CD4-positive, alpha-beta T cell (primary cell): ENCODE data around the gene INSYN2A. TPM values are rescaled to one million over a fixed set of nuclear protein-coding genes. Genes with fewer than 3 reads are reported as not detected.

Experiments
- ATAC-seq: fragments of 200-7000 bp; cut with Tn5 transposase; one replicate; pipeline ENCODE4 v1.10.0; 2022; ENCODE audit warnings: mild to moderate bottlenecking; ENCODE audit not compliant: poor library complexity
- CTCF ChIA-PET: fragments of 350-600 bp; sonication (Branson Sonifier 250); formaldehyde crosslinking; loops from one replicate; lab custom pipeline; 2021; ENCODE audit warnings: antibody characterized with exemption, inconsistent platforms; lab: Charles Lee
- POLR2A ChIA-PET: fragments of 350-600 bp; sonication (Branson Sonifier 250); formaldehyde crosslinking; loops from one replicate; lab custom pipeline; 2021; ENCODE audit warnings: antibody characterized with exemption, inconsistent platforms; lab: Charles Lee
- DNase-seq, 14 experiments: peaks; one replicate each; pipeline ENCODE4 v3.0.0-alpha.2; 2013 to 2020; ENCODE audit warnings: mixed read lengths in 2 of 14
- H3K27ac ChIP-seq, 2 donors: one replicate each; pipeline versions ENCODE4 v1.5.1 to v1.7.0; 2013; ENCODE audit warnings: low read length in 2 of 2, low read depth in 1 of 2, mild to moderate bottlenecking in 1 of 2
- H3K27me3 ChIP-seq, 2 experiments: 1 replicate in 1 of 2; 2 replicates in 1 of 2; pipeline versions ENCODE4 v1.6.1 to v1.7.0; 2013; ENCODE audit warnings: low read length in 2 of 2, control low read depth in 1 of 2, mild to moderate bottlenecking in 1 of 2, moderate library complexity in 1 of 2; ENCODE audit not compliant: insufficient read depth in 2 of 2, control insufficient read depth in 1 of 2
- H3K36me3 ChIP-seq: one replicate; pipeline ENCODE4 v1.6.1; 2013; ENCODE audit warnings: low read length, control low read depth; ENCODE audit not compliant: insufficient read depth
- H3K4me1 ChIP-seq: one replicate; pipeline ENCODE4 v1.6.1; 2013; ENCODE audit warnings: low read length, control low read depth; ENCODE audit not compliant: insufficient read depth
- H3K4me3 ChIP-seq: one replicate; pipeline ENCODE4 v1.5.1; 2013; ENCODE audit warnings: mild to moderate bottlenecking, low read length, moderate library complexity
- H3K9me3 ChIP-seq, 2 experiments: 1 replicate in 1 of 2; 2 replicates in 1 of 2; pipeline versions ENCODE4 v1.6.1 to v1.7.0; 2013; ENCODE audit warnings: low read length in 2 of 2, mild to moderate bottlenecking in 2 of 2, control low read depth in 1 of 2, moderate library complexity in 1 of 2; ENCODE audit not compliant: control insufficient read depth in 1 of 2, insufficient read depth in 1 of 2
- H3K27ac Mint-ChIP-seq: one replicate; pipeline ENCODE4 v1.8.0; 2020; ENCODE audit warnings: mixed read lengths
- H3K27me3 Mint-ChIP-seq: one replicate; pipeline ENCODE4 v1.8.0; 2021; ENCODE audit warnings: mixed read lengths
- H3K36me3 Mint-ChIP-seq: one replicate; pipeline ENCODE4 v1.8.0; 2021; ENCODE audit warnings: low read depth, mixed read lengths
- H3K4me1 Mint-ChIP-seq: one replicate; pipeline ENCODE4 v1.8.0; 2021; ENCODE audit warnings: low read depth, mixed read lengths
- H3K4me3 Mint-ChIP-seq: one replicate; pipeline ENCODE4 v1.8.0; 2020; ENCODE audit warnings: mild to moderate bottlenecking, mixed read lengths
- H3K9me3 Mint-ChIP-seq: one replicate; pipeline ENCODE4 v1.8.0; 2020; ENCODE audit warnings: mixed read lengths
- intact Hi-C, 2 experiments: fragments of 100-400 bp; cut with DNase I in 1 of 2; cut with micrococcal nuclease in 1 of 2; formaldehyde crosslinking; loops; one replicate each; pipeline versions ENCODE4 v1.15.1 to v1.9.0; 2023 to 2025; cut with DNase I, micrococcal nuclease
- total RNA-seq, 174 experiments: library from RNA in 2 of 174; stranded (reverse) in 2 of 174; gene quantifications; one replicate each; pipeline ENCODE4 v1.2.3 and lab custom pipeline; 2021 to 2026
- TF ChIP-seq, protein P1 (sequence below): fragments of 200-600 bp; IDR thresholded peaks from one replicate; pipeline ENCODE4 v1.8.0; 2022; ENCODE audit warnings: antibody characterized with exemption, mild to moderate bottlenecking

Gene INSYN2A
- total RNA-seq, 2 experiments from 2014 or later, result not detected

DNA sequence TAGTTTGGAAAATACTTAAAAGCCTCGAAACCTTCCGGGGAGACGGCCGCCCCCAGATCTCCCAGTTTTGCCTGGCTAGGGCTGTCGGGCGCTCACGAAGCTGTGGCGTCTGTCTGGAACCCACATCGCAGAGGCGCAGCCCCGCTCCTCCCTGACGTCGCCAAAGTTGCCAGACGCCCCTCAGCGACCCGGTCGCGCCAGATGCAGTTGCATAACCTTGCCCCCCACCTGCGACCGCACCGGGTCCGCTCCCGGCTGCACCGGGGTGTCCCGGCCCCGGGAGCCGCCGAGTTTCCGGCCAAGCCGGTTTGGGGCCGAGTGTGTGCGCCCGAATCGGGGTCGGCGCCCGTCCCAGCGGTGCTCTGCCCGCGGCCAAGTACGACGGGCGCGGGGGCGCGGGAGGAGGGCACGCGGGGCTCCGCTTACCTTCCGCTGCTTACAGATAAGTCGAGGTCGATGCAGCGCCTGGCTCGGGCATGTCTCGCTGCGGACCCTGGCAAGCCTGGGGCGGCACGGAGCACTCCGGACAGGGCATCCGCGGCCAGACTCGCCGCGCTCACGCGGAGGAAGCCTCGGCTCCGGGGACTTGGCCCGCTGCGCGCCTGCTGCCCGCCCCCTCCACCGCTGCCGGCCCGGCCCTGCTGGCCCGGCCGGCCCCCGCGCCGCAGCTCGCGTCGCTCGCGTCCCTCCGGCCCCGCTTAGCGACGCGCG, 665 bp downstream of the INSYN2A start:
- TF ChIP-seq, protein P1, sequence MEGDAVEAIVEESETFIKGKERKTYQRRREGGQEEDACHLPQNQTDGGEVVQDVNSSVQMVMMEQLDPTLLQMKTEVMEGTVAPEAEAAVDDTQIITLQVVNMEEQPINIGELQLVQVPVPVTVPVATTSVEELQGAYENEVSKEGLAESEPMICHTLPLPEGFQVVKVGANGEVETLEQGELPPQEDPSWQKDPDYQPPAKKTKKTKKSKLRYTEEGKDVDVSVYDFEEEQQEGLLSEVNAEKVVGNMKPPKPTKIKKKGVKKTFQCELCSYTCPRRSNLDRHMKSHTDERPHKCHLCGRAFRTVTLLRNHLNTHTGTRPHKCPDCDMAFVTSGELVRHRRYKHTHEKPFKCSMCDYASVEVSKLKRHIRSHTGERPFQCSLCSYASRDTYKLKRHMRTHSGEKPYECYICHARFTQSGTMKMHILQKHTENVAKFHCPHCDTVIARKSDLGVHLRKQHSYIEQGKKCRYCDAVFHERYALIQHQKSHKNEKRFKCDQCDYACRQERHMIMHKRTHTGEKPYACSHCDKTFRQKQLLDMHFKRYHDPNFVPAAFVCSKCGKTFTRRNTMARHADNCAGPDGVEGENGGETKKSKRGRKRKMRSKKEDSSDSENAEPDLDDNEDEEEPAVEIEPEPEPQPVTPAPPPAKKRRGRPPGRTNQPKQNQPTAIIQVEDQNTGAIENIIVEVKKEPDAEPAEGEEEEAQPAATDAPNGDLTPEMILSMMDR, result no peak
- H3K27me3 ChIP-seq, result peaks cover 22 to 55% of the 10 kb centered on the region in 2 experiments

DNA sequence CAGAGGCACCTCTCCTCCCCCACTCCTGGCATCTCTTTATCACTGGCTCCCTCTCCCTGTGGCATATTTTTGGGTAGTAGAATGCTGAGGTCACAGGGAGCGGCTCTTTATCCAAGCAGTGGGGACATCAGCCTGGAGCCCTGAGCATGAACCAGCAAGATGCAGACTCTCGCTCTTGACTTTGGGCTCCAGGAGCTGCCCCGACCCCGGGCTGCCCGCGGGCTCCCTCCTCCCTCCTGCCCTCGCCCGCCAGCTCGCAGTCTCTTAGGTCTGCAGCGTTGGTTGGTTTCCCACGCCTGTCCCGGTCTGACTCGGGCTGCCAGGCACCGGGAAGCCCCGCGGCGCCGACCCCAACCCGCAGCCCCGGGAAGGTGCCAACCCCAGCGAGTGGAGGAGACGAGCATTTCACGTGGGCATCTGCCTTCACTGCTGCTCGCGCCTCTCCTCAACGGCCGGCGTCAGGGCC, 1.3 kb downstream of the INSYN2A start:
- DNase-seq (no peak), ATAC-seq (no peak)
- TF ChIP-seq, protein P1, result no peak
- Mint-ChIP-seq H3K9me3 (no peaks in the 10 kb centered on the region), H3K36me3 (no peaks in the 10 kb centered on the region), H3K27me3 (peaks cover 67% of the 10 kb centered on the region), H3K4me1 (no peaks in the 10 kb centered on the region), H3K27ac (no peak overlapping the region), H3K4me3 (no peak overlapping the region)
- Histone ChIP-seq H3K27me3 (peaks cover 22 to 55% of the 10 kb centered on the region in 2 experiments), H3K36me3 (no peaks in the 10 kb centered on the region), H3K9me3 (peaks cover 0 to 15% of the 10 kb centered on the region in 2 experiments), H3K27ac (no peak overlapping the region), H3K4me1 (no peaks in the 10 kb centered on the region), H3K4me3 (no peak overlapping the region)
- ChIA-PET POLR2A (no interaction called here), CTCF (no interaction called here)
- intact Hi-C loops, result no loop called here

More for the DNA sequence above, 665 bp downstream of the INSYN2A start:
- ATAC-seq (no peak), DNase-seq (no peak)
- H3K27me3 Mint-ChIP-seq, result peaks cover 66% of the 10 kb centered on the region
- ChIA-PET CTCF (no interaction called here), POLR2A (no interaction called here)
- H3K36me3 Mint-ChIP-seq, result no peaks in the 10 kb centered on the region
- Histone ChIP-seq H3K9me3 (peaks cover 0 to 15% of the 10 kb centered on the region in 2 experiments), H3K4me3 (no peak overlapping the region), H3K4me1 (no peaks in the 10 kb centered on the region), H3K36me3 (no peaks in the 10 kb centered on the region), H3K27ac (no peak overlapping the region)
- no peaks in the 10 kb centered on the region for H3K4me1 Mint-ChIP-seq
- intact Hi-C loops, result no loop called here
- no peak overlapping the region for H3K27ac Mint-ChIP-seq
- H3K4me3 Mint-ChIP-seq, result no peak overlapping the region
- no peaks in the 10 kb centered on the region for H3K9me3 Mint-ChIP-seq

DNA sequence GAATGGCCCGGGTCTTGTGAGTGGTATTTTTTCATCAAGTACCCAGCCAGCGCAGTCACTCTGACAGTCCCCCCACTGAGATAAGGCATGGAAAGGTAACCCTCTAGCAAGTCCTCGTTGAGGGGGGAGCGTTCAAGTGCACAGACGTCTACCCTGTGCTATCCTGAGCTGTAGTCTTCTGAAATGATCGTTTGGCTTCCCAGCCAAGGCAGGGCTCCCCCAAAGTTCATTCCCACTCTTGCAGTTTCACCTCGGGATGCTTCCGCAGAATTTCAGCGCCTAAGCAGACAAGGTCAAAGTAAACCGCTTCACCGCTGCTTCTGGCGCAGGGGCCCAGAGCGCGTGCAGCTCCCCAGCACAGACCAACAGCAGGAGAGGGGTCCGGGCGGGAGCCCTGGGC, 1.8 kb downstream of the INSYN2A start:
- POLR2A ChIA-PET, result no interaction called here

More for the DNA sequence above, 1.8 kb downstream of the INSYN2A start:
- CTCF ChIA-PET, result no interaction called here
- intact Hi-C loops, result no loop called here
- TF ChIP-seq, protein P1, result no peak
- H3K9me3 ChIP-seq, result peaks cover 0 to 15% of the 10 kb centered on the region in 2 experiments
- peaks cover 21 to 55% of the 10 kb centered on the region in 2 experiments for H3K27me3 ChIP-seq
- H3K27me3 Mint-ChIP-seq, result peaks cover 63% of the 10 kb centered on the region
- DNase-seq, result no peak
- no peaks in the 10 kb centered on the region for H3K36me3 Mint-ChIP-seq
- no peak overlapping the region for H3K4me3 Mint-ChIP-seq
- no peak for ATAC-seq
- no peak overlapping the region for H3K27ac ChIP-seq
- no peaks in the 10 kb centered on the region for H3K9me3 Mint-ChIP-seq
- no peak overlapping the region for H3K4me3 ChIP-seq
- H3K27ac Mint-ChIP-seq, result no peak overlapping the region
- H3K4me1 ChIP-seq, result no peaks in the 10 kb centered on the region
- no peaks in the 10 kb centered on the region for H3K4me1 Mint-ChIP-seq
- H3K36me3 ChIP-seq, result no peaks in the 10 kb centered on the region
